HG02840 (cell line): ENCODE results near the gene RAP1A.
"Not testable (repeated sequence)": the region's sequence is repeated elsewhere in the genome, so short reads cannot be mapped to it uniquely, and the experiment has no call there.

Experiments used
- ATAC-seq: cut with Tn5 transposase; IDR thresholded peaks from one replicate; pipeline ENCODE4 v1.9.1; 2021; ENCODE audit warnings: mild to moderate bottlenecking, moderate library complexity, moderate number of reproducible peaks; ENCODE audit not compliant: unreplicated experiment, low FRiP score

The RAP1A gene

GRCh38 chr1:111596499-111596898 lies 23.1 kb upstream of the RAP1A start:
- ATAC-seq = no peak

GRCh38 chr1:111597426-111597825 lies 22.2 kb upstream of the RAP1A start:
- no peak for ATAC-seq

GRCh38 chr1:111598544-111598943 lies 21.0 kb upstream of the RAP1A start:
- no peak for ATAC-seq

GRCh38 chr1:111599781-111600693 lies 19.6 kb upstream of the RAP1A start:
- no peak for ATAC-seq

GRCh38 chr1:111600886-111601386 lies 18.7 kb upstream of the RAP1A start:
- ATAC-seq = peak; percentile 75

- ATAC-seq = no peak
These were observed 17.3 kb upstream of the RAP1A start for GRCh38 chr1:111602302-111602701.

GRCh38 chr1:111602974-111603373 lies 16.6 kb upstream of the RAP1A start:
- ATAC-seq = no peak

GRCh38 chr1:111603979-111604378 lies 15.6 kb upstream of the RAP1A start:
- ATAC-seq = no peak

GRCh38 chr1:111604931-111605330 lies 14.7 kb upstream of the RAP1A start:
- no peak for ATAC-seq

- no peak for ATAC-seq
These were observed 14.0 kb upstream of the RAP1A start for GRCh38 chr1:111605576-111605975.

GRCh38 chr1:111606457-111607215 lies 13.0 kb upstream of the RAP1A start:
- ATAC-seq = not testable (repeated sequence)

GRCh38 chr1:111608528-111608927 lies 11.1 kb upstream of the RAP1A start:
- not testable (repeated sequence) for ATAC-seq

GRCh38 chr1:111611986-111612385 lies 7.6 kb upstream of the RAP1A start:
- ATAC-seq = no peak

GRCh38 chr1:111615870-111616715 lies 3.5 kb upstream of the RAP1A start:
- ATAC-seq = peak; percentile 36

- no peak for ATAC-seq
These were observed 1.5 kb upstream of the RAP1A start for GRCh38 chr1:111618081-111618480.

GRCh38 chr1:111618961-111619634 lies 491 bp upstream of the RAP1A start:
- ATAC-seq = peak; percentile 15

- ATAC-seq = peak; percentile 4
These were observed 917 bp downstream of the RAP1A start for GRCh38 chr1:111620441-111620971.

GRCh38 chr1:111621050-111621449 lies 1.5 kb downstream of the RAP1A start:
- ATAC-seq = no peak

- no peak for ATAC-seq
These were observed 2.6 kb downstream of the RAP1A start for GRCh38 chr1:111622166-111622565.

GRCh38 chr1:111624382-111624781 lies 4.8 kb downstream of the RAP1A start:
- no peak for ATAC-seq
